ENCODE data around the gene ZBTB18. TPM values are rescaled to one million over a fixed set of nuclear protein-coding genes. Genes with fewer than 3 reads are reported as not detected.

Gene ZBTB18
- total RNA-seq, 1 experiment from 2014 or later = 15.2 TPM

GRCh38 chr1:244089561-244089960, 38.5 kb downstream of the ZBTB18 start:
- Histone ChIP-seq H3K4me1 (ENCODE audit: insufficient read depth, low read length, poor library complexity, severe bottlenecking) (no peaks in the 10 kb centered on the region), H3K36me3 (ENCODE audit: insufficient read depth, low read length, poor library complexity, severe bottlenecking) (no peaks in the 10 kb centered on the region), H3K27ac (ENCODE audit: low read depth, low read length, poor library complexity, severe bottlenecking) (no peak overlapping the region), H3K27me3 (replicated peaks; ENCODE audit: insufficient read depth, low read depth, low read length, poor library complexity) (peaks cover 3% of the 10 kb centered on the region), H3K4me3 (ENCODE audit: low read depth, low read length, poor library complexity, severe bottlenecking) (no peak overlapping the region), H3K9me3 (ENCODE audit: low read depth, low read length, poor library complexity, severe bottlenecking) (no peaks in the 10 kb centered on the region)
- ChIA-PET POLR2A (ENCODE audit: low non-redundant PET) (no interaction called here), CTCF (no interaction called here)
- no TSS peak for BruUV-seq (replicated peaks)
- TF ChIP-seq EZH2 (IDR thresholded peaks at IDR 0.05; ENCODE audit: borderline replicate concordance, low read depth, low read length, poor library complexity, severe bottlenecking) (no peak), CTCF (conservative IDR thresholded peaks at IDR 0.05; ENCODE audit: low read depth, low read length) (no peak)
- intact Hi-C loops (cut with micrococcal nuclease; ENCODE audit: unreplicated experiment) = no loop called here
- DNase-seq (ENCODE audit: low spot score) = no peak

GRCh38 chr1:244090645-244091044, 39.6 kb downstream of the ZBTB18 start:
- Histone ChIP-seq H3K36me3 (ENCODE audit: insufficient read depth, low read length, poor library complexity, severe bottlenecking) (no peaks in the 10 kb centered on the region), H3K4me1 (ENCODE audit: insufficient read depth, low read length, poor library complexity, severe bottlenecking) (no peaks in the 10 kb centered on the region), H3K4me3 (ENCODE audit: low read depth, low read length, poor library complexity, severe bottlenecking) (no peak overlapping the region), H3K27ac (ENCODE audit: low read depth, low read length, poor library complexity, severe bottlenecking) (no peak overlapping the region), H3K27me3 (replicated peaks; ENCODE audit: insufficient read depth, low read depth, low read length, poor library complexity) (peaks cover 3% of the 10 kb centered on the region), H3K9me3 (ENCODE audit: low read depth, low read length, poor library complexity, severe bottlenecking) (no peaks in the 10 kb centered on the region)
- no TSS peak for BruUV-seq (replicated peaks)
- DNase-seq (ENCODE audit: low spot score) = no peak
- intact Hi-C loops (cut with micrococcal nuclease; ENCODE audit: unreplicated experiment) = no loop called here
- CTCF ChIA-PET = no interaction called here
- no peak for TF ChIP-seq CTCF (conservative IDR thresholded peaks at IDR 0.05; ENCODE audit: low read depth, low read length)
- no peak for TF ChIP-seq EZH2 (IDR thresholded peaks at IDR 0.05; ENCODE audit: borderline replicate concordance, low read depth, low read length, poor library complexity, severe bottlenecking)
- POLR2A ChIA-PET (ENCODE audit: low non-redundant PET) = no interaction called here

- Histone ChIP-seq H3K27ac (ENCODE audit: low read depth, low read length, poor library complexity, severe bottlenecking) (no peak overlapping the region), H3K4me1 (ENCODE audit: insufficient read depth, low read length, poor library complexity, severe bottlenecking) (no peaks in the 10 kb centered on the region), H3K27me3 (replicated peaks; ENCODE audit: insufficient read depth, low read depth, low read length, poor library complexity) (peaks cover 3% of the 10 kb centered on the region), H3K36me3 (ENCODE audit: insufficient read depth, low read length, poor library complexity, severe bottlenecking) (no peaks in the 10 kb centered on the region), H3K9me3 (ENCODE audit: low read depth, low read length, poor library complexity, severe bottlenecking) (no peaks in the 10 kb centered on the region), H3K4me3 (ENCODE audit: low read depth, low read length, poor library complexity, severe bottlenecking) (no peak overlapping the region)
- CTCF ChIA-PET = no interaction called here
- POLR2A ChIA-PET (ENCODE audit: low non-redundant PET) = no interaction called here
- intact Hi-C loops (cut with micrococcal nuclease; ENCODE audit: unreplicated experiment) = no loop called here
- TF ChIP-seq CTCF (conservative IDR thresholded peaks at IDR 0.05; ENCODE audit: low read depth, low read length) (no peak), EZH2 (IDR thresholded peaks at IDR 0.05; ENCODE audit: borderline replicate concordance, low read depth, low read length, poor library complexity, severe bottlenecking) (no peak)
- no TSS peak for BruUV-seq (replicated peaks)
- DNase-seq (ENCODE audit: low spot score) = no peak
Observed at GRCh38 chr1:244092293-244092963, 41.3 kb downstream of the ZBTB18 start.
